BE2C (cell line): Measurements from ENCODE around the gene CACNG7.

Experiments used
- DNase-seq: peaks from one replicate; pipeline ENCODE4 v3.0.0-alpha.2; 2020
- H3K27me3 ChIP-seq: fragments of 250-450 bp; sonication (Bioruptor Pico); 2 replicates; pipeline ENCODE4 v1.5.1; 2020; ENCODE audit warnings: mild to moderate bottlenecking
- H3K36me3 ChIP-seq: fragments of 250-450 bp; sonication (Bioruptor Pico); 2 replicates; pipeline ENCODE4 v1.5.1; 2020; ENCODE audit warnings: mild to moderate bottlenecking
- H3K4me1 ChIP-seq: fragments of 250-450 bp; sonication (Bioruptor Pico); 2 replicates; pipeline ENCODE4 v1.5.1; 2020
- H3K4me3 ChIP-seq: 2 replicates; pipeline ENCODE4 v1.5.1; 2011; ENCODE audit warnings: low read depth, low read length
- H3K9me3 ChIP-seq: fragments of 250-450 bp; sonication (Bioruptor Pico); 2 replicates; pipeline ENCODE4 v1.5.1; 2020
- TF ChIP-seq, protein P1 (sequence below): IDR thresholded peaks from 2 replicates; pipeline ENCODE4 v1.5.1; 2012; ENCODE audit warnings: mild to moderate bottlenecking, low read depth, low read length

CACNG7 gene

DNA sequence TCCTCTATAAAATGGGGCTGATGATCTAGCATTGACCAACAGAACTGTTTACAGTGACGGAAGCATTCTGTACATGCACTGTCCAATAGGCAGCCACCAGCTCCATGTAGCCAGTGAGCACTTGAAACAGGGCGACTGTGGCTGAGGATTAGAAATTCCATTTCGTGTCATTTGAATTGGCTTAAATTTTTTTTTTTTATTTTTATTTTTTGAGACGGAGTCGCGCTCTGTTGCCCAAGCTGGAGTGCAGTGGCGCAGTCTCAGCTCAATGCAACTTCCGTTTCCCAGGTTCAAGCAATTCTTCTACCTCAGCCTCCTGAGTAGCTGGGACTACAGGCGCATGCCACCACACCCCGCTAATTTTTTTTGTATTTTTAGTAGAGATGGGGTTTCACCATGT, 24.0 kb upstream of the CACNG7 start:
- Histone ChIP-seq H3K9me3 (no peaks in the 10 kb centered on the region), H3K4me3 (no peak overlapping the region), H3K27me3 (peaks cover 50% of the 10 kb centered on the region), H3K4me1 (no peaks in the 10 kb centered on the region), H3K36me3 (no peaks in the 10 kb centered on the region)
- TF ChIP-seq, protein P1, sequence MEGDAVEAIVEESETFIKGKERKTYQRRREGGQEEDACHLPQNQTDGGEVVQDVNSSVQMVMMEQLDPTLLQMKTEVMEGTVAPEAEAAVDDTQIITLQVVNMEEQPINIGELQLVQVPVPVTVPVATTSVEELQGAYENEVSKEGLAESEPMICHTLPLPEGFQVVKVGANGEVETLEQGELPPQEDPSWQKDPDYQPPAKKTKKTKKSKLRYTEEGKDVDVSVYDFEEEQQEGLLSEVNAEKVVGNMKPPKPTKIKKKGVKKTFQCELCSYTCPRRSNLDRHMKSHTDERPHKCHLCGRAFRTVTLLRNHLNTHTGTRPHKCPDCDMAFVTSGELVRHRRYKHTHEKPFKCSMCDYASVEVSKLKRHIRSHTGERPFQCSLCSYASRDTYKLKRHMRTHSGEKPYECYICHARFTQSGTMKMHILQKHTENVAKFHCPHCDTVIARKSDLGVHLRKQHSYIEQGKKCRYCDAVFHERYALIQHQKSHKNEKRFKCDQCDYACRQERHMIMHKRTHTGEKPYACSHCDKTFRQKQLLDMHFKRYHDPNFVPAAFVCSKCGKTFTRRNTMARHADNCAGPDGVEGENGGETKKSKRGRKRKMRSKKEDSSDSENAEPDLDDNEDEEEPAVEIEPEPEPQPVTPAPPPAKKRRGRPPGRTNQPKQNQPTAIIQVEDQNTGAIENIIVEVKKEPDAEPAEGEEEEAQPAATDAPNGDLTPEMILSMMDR = no peak
- no peak for DNase-seq

DNA sequence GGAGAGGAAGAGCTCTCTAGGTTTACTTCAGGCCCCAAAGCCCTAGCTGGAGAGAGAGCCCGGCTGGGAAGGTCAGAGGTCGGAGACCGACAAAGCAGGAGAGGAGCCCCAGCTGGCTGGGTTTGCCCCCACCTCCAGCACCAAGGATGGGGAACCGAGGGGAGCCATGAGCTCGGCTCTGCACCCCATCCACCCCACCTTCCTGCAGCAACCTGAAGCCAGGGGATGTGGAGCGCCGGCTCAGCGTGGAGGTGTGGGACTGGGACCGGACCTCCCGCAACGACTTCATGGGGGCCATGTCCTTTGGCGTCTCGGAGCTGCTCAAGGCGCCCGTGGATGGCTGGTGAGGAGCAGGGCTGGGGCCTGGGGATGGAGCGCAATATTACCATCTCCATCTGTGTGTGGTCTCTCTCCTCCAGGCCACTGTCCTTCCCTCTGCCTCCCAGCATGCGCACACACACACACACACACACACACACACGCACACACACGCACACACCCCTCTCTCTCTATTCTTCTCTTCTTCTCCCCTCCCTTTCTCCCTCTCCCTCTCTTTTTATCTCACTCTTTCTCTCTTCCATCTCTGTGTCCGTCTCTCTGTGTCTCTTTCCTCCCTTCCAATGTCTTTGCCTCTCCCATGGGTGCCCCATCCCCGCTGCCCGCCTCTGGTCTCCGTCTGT, 16.6 kb upstream of the CACNG7 start:
- TF ChIP-seq, protein P1 = no peak
- DNase-seq = no peak

DNA sequence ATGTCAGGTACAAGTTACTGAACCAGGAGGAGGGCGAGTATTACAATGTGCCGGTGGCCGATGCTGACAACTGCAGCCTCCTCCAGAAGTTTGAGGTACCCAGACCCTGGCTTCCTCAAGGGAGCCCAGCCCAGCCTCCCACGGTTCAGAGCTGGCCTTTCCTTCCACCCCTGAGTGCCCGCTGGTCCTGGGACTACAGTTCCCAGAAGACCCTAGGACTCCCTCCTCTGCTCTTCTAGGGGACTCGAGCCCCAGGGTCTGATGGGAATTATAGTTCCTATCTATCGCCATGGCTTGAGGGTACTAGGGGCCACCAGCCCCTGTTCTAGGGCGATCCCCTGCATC, 16.1 kb upstream of the CACNG7 start:
- H3K27me3 ChIP-seq = no peaks in the 10 kb centered on the region
- no peaks in the 10 kb centered on the region for H3K9me3 ChIP-seq
- no peaks in the 10 kb centered on the region for H3K36me3 ChIP-seq
- peak; percentile 43 for DNase-seq
- no peak overlapping the region for H3K4me3 ChIP-seq
- TF ChIP-seq, protein P1 = no peak
- no peaks in the 10 kb centered on the region for H3K4me1 ChIP-seq

More for the DNA sequence above, 16.6 kb upstream of the CACNG7 start:
- Histone ChIP-seq H3K36me3 (no peaks in the 10 kb centered on the region), H3K9me3 (no peaks in the 10 kb centered on the region), H3K27me3 (no peaks in the 10 kb centered on the region), H3K4me1 (no peaks in the 10 kb centered on the region), H3K4me3 (no peak overlapping the region)

DNA sequence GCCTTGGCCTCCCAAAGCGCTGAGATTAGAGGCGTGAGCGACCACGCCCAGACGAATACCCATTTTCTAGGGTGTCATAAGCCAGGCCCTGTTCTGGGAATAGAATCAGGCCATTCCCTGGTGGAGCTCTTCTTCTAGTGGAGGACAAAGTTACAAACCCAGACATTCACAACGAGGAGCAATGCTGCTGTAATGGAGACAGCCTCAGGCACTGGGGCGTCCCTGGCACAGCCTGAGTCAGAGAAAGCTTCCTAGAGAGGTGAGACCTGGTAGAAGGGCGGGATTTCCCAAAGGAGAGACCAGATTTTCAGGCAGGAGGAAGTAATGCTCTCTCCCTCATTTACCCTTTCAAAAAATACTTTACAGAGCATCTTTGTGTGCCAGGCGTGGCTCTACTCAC, 14.4 kb upstream of the CACNG7 start:
- H3K4me3 ChIP-seq = no peak overlapping the region
- H3K9me3 ChIP-seq = no peaks in the 10 kb centered on the region
- H3K4me1 ChIP-seq = no peaks in the 10 kb centered on the region
- H3K36me3 ChIP-seq = no peaks in the 10 kb centered on the region
- DNase-seq = no peak
- TF ChIP-seq, protein P1 = no peak
- H3K27me3 ChIP-seq = no peaks in the 10 kb centered on the region; the same call in 1 of the 2 replicates

DNA sequence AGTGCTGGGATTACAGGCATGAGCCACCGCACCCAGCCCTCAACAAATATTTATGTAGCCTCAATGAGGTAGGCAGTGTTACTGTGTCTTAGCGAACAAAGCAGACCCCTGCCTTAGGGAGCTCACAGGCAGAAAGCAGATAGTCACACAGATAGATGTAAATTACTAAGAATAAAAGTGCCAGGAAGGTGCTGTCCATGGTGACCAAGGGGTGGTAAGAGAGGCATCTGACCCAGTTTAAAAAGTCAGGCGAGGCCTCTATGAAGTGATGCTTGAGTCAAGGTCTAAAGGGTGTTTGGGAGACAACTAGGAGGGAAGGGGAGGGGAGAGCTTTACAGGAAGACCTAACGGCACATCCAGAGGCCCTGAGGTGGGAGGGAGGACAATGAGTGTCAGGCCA, 12.4 kb upstream of the CACNG7 start:
- H3K4me1 ChIP-seq = no peaks in the 10 kb centered on the region
- H3K27me3 ChIP-seq = peaks cover 6% of the 10 kb centered on the region; the same call in 1 of the 2 replicates
- no peaks in the 10 kb centered on the region for H3K36me3 ChIP-seq
- TF ChIP-seq, protein P1 = no peak
- no peak for DNase-seq
- no peaks in the 10 kb centered on the region for H3K9me3 ChIP-seq
- no peak overlapping the region for H3K4me3 ChIP-seq

DNA sequence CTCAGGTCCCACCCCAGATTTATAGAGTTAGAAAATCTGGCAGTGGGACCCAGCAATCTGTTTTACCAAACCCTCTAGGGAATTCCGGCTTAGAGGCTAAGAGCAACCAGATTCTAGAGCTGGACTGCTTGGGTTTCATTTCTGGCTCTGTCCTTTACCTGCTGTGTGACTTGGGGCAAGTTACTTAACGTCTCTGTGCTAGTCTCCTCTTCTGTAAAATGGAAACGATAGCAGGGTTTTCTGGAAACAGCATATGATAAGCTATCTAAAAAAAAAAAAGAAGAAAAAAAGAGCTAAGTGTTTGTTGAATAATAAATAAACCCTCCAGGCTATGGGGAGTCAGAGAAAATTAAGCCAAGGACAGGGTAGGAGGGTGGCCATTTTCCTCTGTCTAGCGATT, 11.6 kb upstream of the CACNG7 start:
- Histone ChIP-seq H3K4me3 (no peak overlapping the region), H3K36me3 (no peaks in the 10 kb centered on the region), H3K4me1 (no peaks in the 10 kb centered on the region), H3K9me3 (no peaks in the 10 kb centered on the region), H3K27me3 (peaks cover 6% of the 10 kb centered on the region; the same call in 1 of the 2 replicates)
- TF ChIP-seq, protein P1 = no peak
- no peak for DNase-seq
